Islet of Langerhans (tissue), 1 donor: Measurements from ENCODE around the gene S100A5.

ENCODE experiments used
- FAIRE-seq: peaks from one replicate; lab custom pipeline; 2011; peaks lifted over from hg19 to GRCh38; lab: Jason Lieb, UNC

The S100A5 gene

GRCh38 chr1:153506831-153507413, 33.8 kb downstream of the S100A5 start:
- FAIRE-seq = no peak

DNA sequence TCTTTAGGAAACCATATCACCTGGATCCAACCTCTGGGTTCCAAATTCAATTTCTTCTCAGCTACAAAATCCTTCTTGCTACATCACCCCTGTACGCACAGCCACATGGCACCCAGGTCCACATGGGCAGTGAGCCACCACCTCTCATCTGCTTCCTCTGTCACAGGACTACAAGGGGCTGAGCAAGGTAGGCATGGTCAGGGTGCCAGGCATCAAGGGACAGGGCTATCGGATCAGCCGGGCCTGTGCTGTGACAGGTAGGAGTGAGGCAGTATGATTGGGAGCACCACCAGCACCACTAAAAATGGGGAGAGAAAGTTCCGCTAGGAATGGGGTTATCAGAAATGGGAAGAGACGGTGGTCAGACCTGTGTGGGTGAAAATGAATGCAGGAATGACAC, 34.3 kb downstream of the S100A5 start:
- no peak for FAIRE-seq

DNA sequence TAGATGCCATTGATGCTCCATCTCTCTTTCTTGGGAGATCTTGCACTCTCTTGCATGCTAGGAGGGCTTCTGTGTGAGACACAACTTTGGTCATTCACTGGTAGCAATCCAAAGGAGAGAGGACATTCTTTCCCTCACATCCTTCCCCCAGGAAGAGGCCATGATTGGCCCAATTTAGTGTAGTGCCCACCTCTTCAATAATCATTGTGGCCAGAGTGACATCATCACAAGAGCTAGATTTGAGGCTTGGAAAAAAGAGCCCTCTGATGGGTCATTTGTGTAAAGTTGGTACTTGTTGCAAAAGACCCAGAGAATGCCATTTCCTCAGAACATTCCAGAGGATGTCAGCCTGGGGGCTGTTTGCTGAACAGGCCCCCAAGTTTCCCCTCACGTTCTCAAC, 35.2 kb downstream of the S100A5 start:
- FAIRE-seq = no peak

GRCh38 chr1:153503766-153504165, 37.0 kb downstream of the S100A5 start:
- no peak for FAIRE-seq

DNA sequence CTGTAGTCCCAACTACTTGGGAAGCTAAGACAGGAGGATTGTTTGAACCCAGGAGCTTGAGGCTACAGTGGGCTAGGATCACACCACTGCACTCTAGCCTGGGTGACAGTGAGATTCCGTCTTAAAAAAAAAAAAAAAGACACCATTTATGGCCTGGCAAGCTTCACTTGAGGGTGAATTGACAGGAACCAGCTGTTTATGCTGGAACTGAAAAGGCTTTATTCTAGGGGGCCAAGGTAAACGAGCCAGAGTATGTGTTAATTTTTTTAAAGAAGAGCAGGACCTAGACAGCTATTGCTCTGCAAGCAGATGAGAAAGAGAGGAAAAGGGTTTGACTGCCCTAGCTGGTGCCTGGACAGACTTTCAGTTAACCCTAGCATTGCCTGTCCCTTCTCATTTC, 42.0 kb downstream of the S100A5 start:
- FAIRE-seq = no peak

DNA sequence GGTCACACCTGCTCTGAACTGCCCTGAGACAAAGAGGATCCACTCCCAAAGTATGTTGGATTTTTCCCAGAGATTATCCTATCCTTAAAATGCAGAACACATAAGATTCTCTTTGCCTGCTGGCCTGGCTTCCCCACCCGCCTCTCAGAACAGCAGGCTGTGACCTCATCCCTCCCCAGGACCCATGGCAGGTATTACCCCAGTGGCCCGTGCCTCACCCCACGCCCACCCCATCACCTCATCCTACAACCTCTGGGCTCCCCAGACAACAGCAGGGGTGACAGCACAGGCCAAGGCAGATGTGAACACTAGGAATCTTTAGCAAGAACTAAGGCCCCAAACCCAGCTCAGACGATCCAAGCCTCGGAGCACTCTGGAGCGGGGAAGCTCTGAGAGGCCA, 45.2 kb downstream of the S100A5 start:
- FAIRE-seq = no peak

- no peak for FAIRE-seq
Observed at GRCh38 chr1:153494976-153495535, 45.7 kb downstream of the S100A5 start.

DNA sequence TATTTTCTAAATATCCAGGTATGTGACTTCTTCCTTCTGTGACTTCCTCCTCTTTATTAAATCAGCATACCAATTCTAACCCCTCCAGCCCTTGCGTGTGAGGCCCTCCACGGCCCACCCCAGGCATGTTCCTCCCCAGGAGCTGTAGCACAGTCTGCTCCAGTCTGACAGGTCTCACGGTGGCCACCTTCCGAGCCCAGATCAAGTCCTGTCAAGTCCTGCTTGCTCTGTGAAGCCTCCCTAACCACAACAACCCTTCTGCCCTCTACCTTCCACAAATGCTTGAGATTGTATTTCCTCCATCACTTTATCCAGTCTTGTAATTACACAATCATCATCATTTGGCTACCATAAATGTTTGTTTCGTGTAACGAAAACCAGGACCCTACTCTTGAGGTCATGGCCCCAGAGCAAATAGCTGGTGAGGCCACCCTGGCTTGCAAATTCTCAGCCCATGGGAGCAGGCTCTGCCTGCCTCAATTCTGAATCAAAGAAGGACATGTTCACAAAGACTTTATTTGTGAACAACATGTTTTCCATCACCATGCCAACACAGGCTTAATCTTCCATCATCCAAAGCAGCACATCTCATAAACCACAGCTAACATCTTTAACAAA, 47.3 kb downstream of the S100A5 start:
- no peak for FAIRE-seq

DNA sequence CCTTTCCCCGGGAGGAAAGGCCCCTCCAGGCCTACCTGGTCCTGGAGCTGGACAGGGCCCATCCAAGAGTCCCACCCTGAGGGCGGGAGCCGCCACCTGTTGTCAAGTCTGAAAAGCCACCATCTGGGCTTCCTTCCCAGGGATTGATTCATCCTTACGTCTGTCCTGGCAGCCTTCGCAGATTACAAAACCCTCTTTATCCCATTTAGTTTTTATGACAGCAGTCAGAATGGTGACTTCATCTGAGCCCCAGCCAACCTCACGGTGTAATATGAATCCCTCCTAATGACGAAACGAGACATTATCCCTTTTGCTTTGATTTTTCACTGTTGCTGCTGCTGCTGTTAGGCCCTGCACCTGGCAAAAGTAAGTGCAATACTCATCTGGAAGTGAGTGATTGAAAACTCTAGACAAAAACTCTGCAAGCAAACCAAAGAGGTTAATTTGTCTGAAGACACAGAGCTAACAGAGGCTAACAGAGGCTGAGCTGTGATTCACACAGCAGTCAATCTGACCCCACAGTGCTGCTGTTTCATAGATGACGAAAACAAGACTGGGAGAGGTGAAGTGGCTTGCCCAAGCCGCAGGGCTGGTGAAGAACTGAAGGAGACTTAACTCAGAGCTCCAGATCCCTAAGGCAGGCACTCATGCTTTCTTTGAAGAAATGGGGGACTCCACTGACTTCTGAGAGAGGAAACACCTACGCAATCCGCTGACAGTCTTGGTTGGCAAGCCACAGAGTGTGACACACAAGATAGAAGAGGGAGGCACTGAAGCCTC, 50.3 kb downstream of the S100A5 start:
- no peak for FAIRE-seq

GRCh38 chr1:153488731-153489130, 52.0 kb downstream of the S100A5 start:
- FAIRE-seq = no peak

- no peak for FAIRE-seq
Observed at GRCh38 chr1:153487707-153488106, 53.0 kb downstream of the S100A5 start.
